OCI-LY3 (cell line): ENCODE results near the gene BAZ1B.

Experiments
- H2AFZ ChIP-seq: fragments of 200-600, 300-600 bp; shearing (Covaris generic); 2 replicates; pipeline ENCODE4 v1.6.0; 2014; ENCODE audit warnings: antibody characterized with exemption, low read depth, low read length
- H3K27ac ChIP-seq: fragments of 200-600, 300-600 bp; sonication (generic); 2 replicates; pipeline ENCODE4 v1.5.1; 2014; ENCODE audit warnings: mild to moderate bottlenecking, low read length, moderate library complexity, mixed read lengths
- H3K27me3 ChIP-seq: fragments of 200-600, 300-600 bp; sonication (generic); 2 replicates; pipeline ENCODE4 v1.6.1; 2014; ENCODE audit warnings: low read depth, low read length, mixed read lengths
- H3K36me3 ChIP-seq: fragments of 200-600, 300-600 bp; sonication (generic); replicated peaks from 2 replicates; pipeline ENCODE3; 2014; ENCODE audit warnings: low read depth, low read length, mixed read lengths
- H3K4me1 ChIP-seq: fragments of 300-600, 200-600 bp; sonication (generic); 2 replicates; pipeline ENCODE4 v1.6.1; 2014; ENCODE audit warnings: low read length, mixed read lengths
- H3K4me2 ChIP-seq: fragments of 200-600, 300-600 bp; sonication (generic); 2 replicates; pipeline ENCODE4 v1.6.1; 2014; ENCODE audit warnings: low read length, mixed read lengths
- H3K4me3 ChIP-seq: fragments of 300-600, 200-600 bp; sonication (generic); 2 replicates; pipeline ENCODE4 v1.5.1; 2014; ENCODE audit warnings: antibody characterized with exemption, mild to moderate bottlenecking, low read length, moderate library complexity
- H3K79me2 ChIP-seq: fragments of 300-600, 200-600 bp; shearing (Covaris generic); 2 replicates; pipeline ENCODE4 v1.6.1; 2014; ENCODE audit warnings: mild to moderate bottlenecking, low read length, mixed read lengths
- H3K9ac ChIP-seq: fragments of 300-600, 200-600 bp; shearing (Covaris generic); 2 replicates; pipeline ENCODE4 v1.6.0; 2014; ENCODE audit warnings: mild to moderate bottlenecking, low read length, moderate library complexity
- H3K9me3 ChIP-seq: fragments of 200-600, 300-600 bp; shearing (Covaris generic); 2 replicates; pipeline ENCODE4 v1.6.1; 2014; ENCODE audit warnings: low read length, mixed read lengths; ENCODE audit not compliant: insufficient read depth
- H4K20me1 ChIP-seq: fragments of 200-600, 300-600 bp; sonication (generic); 2 replicates; pipeline ENCODE4 v1.6.1; 2016; ENCODE audit warnings: low read length, mixed read lengths; ENCODE audit not compliant: insufficient read depth
- EZH2phosphoT487 ChIP-seq: fragments of 200-600 bp; shearing (Covaris generic); IDR thresholded peaks from 2 replicates; pipeline ENCODE4 v1.6.1; 2018; ENCODE audit warnings: antibody characterized with exemption, mixed run types, low read depth
- TF ChIP-seq, protein P1 (sequence below): fragments of 200-600, 300-600 bp; sonication (generic); IDR thresholded peaks from 2 replicates; pipeline ENCODE4 v1.5.1; 2014; ENCODE audit warnings: antibody characterized with exemption, low read length, low read depth

BAZ1B gene

DNA sequence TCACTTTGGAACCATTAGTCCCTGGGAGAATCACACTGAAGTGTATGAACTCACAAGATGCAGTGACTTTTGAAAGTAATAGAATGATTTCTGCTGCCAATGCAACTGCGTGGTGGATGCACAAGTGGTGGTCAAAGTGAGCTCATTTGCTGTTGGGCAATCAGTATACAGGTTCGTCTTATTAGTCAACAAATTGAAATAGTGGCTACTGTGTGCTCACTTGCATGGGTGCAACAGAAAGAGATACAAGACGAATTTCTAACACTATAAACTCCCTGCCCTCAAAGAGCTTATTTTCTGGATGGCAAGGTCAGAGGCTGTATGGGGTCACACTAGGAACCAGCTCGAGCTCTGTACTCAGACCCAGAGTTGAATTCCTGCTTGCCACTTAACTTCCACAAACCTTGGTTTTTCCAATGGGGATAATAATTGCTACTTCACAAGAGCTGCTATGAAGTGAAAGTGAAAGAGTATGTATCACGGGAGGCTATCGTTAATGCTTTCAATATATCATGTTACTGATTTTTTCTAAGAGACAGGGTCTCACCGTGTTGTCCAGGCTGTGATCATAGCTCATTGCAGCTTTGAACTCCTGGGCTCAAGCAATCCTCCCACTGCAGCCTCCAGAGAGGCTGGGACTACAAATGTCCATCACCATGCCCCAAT lies 43.7 kb upstream of the BAZ1B start:
- Histone ChIP-seq H2AFZ (peak overlapping the region; percentile 67), H3K4me3 (peak overlapping the region; percentile 69), H4K20me1 (no peaks in the 10 kb centered on the region), H3K36me3 (peaks cover 20% of the 10 kb centered on the region), H3K27ac (no peak overlapping the region), H3K4me2 (peak overlapping the region; percentile 92), H3K79me2 (no peaks in the 10 kb centered on the region), H3K9me3 (0 out of 2 replicates have a peak, but pooled peaks cover 4% of the 10 kb centered on the region), H3K9ac (peak overlapping the region; percentile 49), H3K4me1 (peaks cover 12% of the 10 kb centered on the region; the same call in 1 of the 2 replicates), H3K27me3 (no peaks in the 10 kb centered on the region)
- TF ChIP-seq EZH2phosphoT487 = no peak
- TF ChIP-seq, protein P1, sequence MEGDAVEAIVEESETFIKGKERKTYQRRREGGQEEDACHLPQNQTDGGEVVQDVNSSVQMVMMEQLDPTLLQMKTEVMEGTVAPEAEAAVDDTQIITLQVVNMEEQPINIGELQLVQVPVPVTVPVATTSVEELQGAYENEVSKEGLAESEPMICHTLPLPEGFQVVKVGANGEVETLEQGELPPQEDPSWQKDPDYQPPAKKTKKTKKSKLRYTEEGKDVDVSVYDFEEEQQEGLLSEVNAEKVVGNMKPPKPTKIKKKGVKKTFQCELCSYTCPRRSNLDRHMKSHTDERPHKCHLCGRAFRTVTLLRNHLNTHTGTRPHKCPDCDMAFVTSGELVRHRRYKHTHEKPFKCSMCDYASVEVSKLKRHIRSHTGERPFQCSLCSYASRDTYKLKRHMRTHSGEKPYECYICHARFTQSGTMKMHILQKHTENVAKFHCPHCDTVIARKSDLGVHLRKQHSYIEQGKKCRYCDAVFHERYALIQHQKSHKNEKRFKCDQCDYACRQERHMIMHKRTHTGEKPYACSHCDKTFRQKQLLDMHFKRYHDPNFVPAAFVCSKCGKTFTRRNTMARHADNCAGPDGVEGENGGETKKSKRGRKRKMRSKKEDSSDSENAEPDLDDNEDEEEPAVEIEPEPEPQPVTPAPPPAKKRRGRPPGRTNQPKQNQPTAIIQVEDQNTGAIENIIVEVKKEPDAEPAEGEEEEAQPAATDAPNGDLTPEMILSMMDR = no peak

DNA sequence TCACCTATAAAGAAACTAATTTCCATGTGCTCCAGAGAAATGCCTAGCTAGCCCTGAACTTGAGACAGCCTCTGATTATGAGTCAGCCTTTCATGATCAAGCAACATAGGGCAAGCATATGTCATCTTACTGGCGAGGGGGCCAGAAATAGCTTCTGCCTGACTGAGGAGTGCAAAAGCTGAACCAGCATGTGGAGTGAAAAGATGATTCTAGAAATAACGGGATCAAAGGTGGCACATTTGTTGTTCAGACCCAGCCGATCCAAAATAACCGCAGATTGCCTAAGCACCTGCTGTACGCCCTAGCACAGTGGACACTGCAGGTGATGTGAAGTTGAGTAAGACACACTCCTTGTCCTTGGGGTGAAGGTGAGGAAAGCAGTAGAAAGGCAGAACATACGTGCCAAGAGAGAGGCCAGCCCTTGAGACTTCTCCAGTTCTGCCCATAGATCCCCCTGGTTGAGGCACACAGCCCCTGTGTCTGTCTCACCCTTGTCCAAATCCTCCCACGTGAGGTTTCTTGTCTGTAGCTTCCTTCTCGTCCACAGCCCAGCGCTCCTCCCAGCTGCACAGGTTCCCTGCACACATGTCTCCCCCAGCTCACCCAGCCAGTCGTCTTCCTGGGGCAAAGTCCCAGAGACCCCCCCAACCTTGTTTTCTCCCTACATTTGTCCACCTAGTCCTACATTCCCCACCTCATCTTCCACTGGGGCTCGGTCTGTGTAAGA lies 38.2 kb upstream of the BAZ1B start:
- TF ChIP-seq EZH2phosphoT487 = no peak
- TF ChIP-seq, protein P1 = no peak
- peak overlapping the region; percentile 29; the same call in 1 of the 2 replicates for H2AFZ ChIP-seq

DNA sequence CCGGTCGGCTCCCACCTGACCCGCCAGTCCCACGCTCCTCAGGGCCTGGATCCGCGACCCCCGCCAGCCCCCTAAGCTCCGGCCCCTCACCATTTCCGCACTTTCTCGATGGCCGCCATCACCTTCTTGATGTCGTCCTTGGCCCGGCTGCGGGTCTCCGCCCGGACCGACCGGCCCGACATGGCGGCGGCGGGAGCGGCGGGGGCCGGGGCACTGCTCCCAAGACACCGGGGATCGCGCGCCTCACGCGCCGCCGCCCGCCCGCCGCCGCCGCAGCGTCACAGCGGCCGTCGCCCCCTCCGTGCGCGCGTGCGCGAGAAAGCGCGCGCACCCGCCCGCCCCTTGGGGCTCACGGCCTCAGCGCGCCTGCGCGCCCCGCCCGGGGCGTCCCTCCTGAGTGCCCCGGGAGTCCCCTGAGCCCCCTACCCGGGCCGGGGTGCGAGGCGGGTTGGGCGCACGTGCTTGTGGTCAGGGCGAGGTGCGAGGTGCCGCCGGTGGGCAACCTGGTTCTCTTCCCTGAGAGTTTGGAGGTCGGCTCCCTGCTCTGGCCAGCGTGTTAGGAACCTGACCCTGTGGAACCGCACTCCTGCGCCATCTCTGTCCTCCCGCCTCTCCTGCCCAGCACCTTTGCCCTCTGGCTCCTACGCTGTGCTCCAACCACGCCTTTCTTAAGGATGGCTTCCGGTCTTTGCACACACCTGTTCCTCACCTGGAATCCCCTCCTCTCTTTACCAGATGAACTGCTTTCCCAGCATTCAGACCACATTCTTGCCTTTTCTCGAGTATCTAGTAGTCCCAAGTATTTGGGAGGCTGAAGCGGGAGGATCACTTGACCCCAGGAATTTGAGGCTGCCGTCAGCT lies 35.5 kb upstream of the BAZ1B start, which contains the start of gene BCL7B:
BCL7B (minus strand) TSS at position 294 of the 861 bp plus-strand sequence; CDS start at position 182, 112 bp downstream.
- H3K27ac ChIP-seq = peak within 1 kb of the TSS; percentile 90
- peaks cover 42% of the 10 kb centered on the region for H3K79me2 ChIP-seq
- no peak for TF ChIP-seq EZH2phosphoT487
- TF ChIP-seq, protein P1 = no peak
- no peaks in the 10 kb centered on the region for H3K27me3 ChIP-seq
- peak within 1 kb of the TSS; percentile 96 for H3K4me3 ChIP-seq
- 0 out of 2 replicates have a peak, but pooled peaks cover 2% of the 10 kb centered on the region for H3K9me3 ChIP-seq
- H2AFZ ChIP-seq = peak within 1 kb of the TSS; percentile 70; the same call in 1 of the 2 replicates
- peaks cover 33% of the 10 kb centered on the region for H3K4me1 ChIP-seq
- peaks cover 19% of the 10 kb centered on the region for H4K20me1 ChIP-seq
- H3K36me3 ChIP-seq = peaks cover 3% of the 10 kb centered on the region
- H3K4me2 ChIP-seq = peak within 1 kb of the TSS; percentile 92
- H3K9ac ChIP-seq = peak within 1 kb of the TSS; percentile 99

More for the DNA sequence above, 38.2 kb upstream of the BAZ1B start:
- Histone ChIP-seq H4K20me1 (peaks cover 15% of the 10 kb centered on the region), H3K4me1 (peaks cover 33% of the 10 kb centered on the region), H3K4me2 (peak overlapping the region; percentile 56), H3K36me3 (no peaks in the 10 kb centered on the region), H3K27ac (no peak overlapping the region), H3K4me3 (peak overlapping the region; percentile 32), H3K9me3 (0 out of 2 replicates have a peak, but pooled peaks cover 4% of the 10 kb centered on the region), H3K27me3 (no peaks in the 10 kb centered on the region), H3K9ac (no peak overlapping the region), H3K79me2 (peaks cover 18% of the 10 kb centered on the region)
